Lower lobe of right lung (tissue), 2 donors: ENCODE results near the gene TNS2. TPM values are rescaled to one million over a fixed set of nuclear protein-coding genes. Genes with fewer than 3 reads are reported as not detected.

Experiments
- ATAC-seq, 2 donors: fragments of 200-7000 bp; cut with Tn5 transposase; one replicate each; pipeline ENCODE4 v1.9.1; 2020 to 2022; ENCODE audit warnings: mild to moderate bottlenecking in 2 of 2, moderate library complexity in 2 of 2
- DNase-seq: peaks from one replicate; pipeline ENCODE4 v3.0.0-alpha.2; 2020
- H3K27ac ChIP-seq: fragments of 200-600 bp; one replicate; pipeline ENCODE4 v1.8.0; 2022
- H3K27me3 ChIP-seq: fragments of 200-600 bp; one replicate; pipeline ENCODE4 v1.8.0; 2022; ENCODE audit warnings: low read depth
- H3K36me3 ChIP-seq: fragments of 200-600 bp; one replicate; pipeline ENCODE4 v1.8.0; 2022; ENCODE audit warnings: mild to moderate bottlenecking
- H3K4me1 ChIP-seq: fragments of 200-600 bp; one replicate; pipeline ENCODE4 v1.8.0; 2022
- H3K4me3 ChIP-seq: fragments of 200-600 bp; one replicate; pipeline ENCODE4 v1.8.0; 2022; ENCODE audit warnings: mild to moderate bottlenecking
- H3K9me3 ChIP-seq: fragments of 200-600 bp; one replicate; pipeline ENCODE4 v1.8.0; 2022
- CTCF ChIP-seq: fragments of 200-600 bp; IDR thresholded peaks from one replicate; pipeline ENCODE4 v1.8.0; 2022; ENCODE audit warnings: antibody characterized with exemption, mild to moderate bottlenecking
- intact Hi-C: fragments of 100-400 bp; cut with DNase I; formaldehyde crosslinking; loops from one replicate; pipeline ENCODE4 v1.11.0; 2022
- total RNA-seq: library from RNA; stranded (reverse); fragmentation: NEBNext Ultra II Directional; extraction: Animal tissue kit (Norgen Biotek cat#: 25700); gene quantifications from one replicate; pipeline ENCODE4 v1.2.1, GENCODE V29; 2021
- donor health status: DM: no; HTN: yes; CAD: no; lungs with severe emphysema.

TNS2 gene
- total RNA-seq, 1 donor from 2014 or later: 186 TPM

- no peak for TF ChIP-seq CTCF
- Histone ChIP-seq H3K27ac (peak overlapping the region; percentile 97), H3K9me3 (no peaks in the 10 kb centered on the region), H3K36me3 (peaks cover 29% of the 10 kb centered on the region), H3K4me1 (peaks cover 83% of the 10 kb centered on the region), H3K4me3 (peak overlapping the region; percentile 83), H3K27me3 (no peaks in the 10 kb centered on the region)
- ATAC-seq (no peak), DNase-seq (no peak)
- intact Hi-C loops: no loop called here
Measured at GRCh38 chr12:53050426-53051057, 677 bp downstream of the TNS2 start.

GRCh38 chr12:53051058-53051880 lies 1.4 kb downstream of the TNS2 start:
- no peak for TF ChIP-seq CTCF
- intact Hi-C loops: no loop called here
- Histone ChIP-seq H3K9me3 (no peaks in the 10 kb centered on the region), H3K4me3 (peak overlapping the region; percentile 83), H3K4me1 (peaks cover 81% of the 10 kb centered on the region), H3K27me3 (no peaks in the 10 kb centered on the region), H3K27ac (peak overlapping the region; percentile 97), H3K36me3 (peaks cover 36% of the 10 kb centered on the region)
- ATAC-seq: no peak
- no peak for DNase-seq

- intact Hi-C loops: no loop called here
- H3K9me3 ChIP-seq: no peaks in the 10 kb centered on the region
- ATAC-seq (no peak), DNase-seq (no peak)
- peak overlapping the region; percentile 83 for H3K4me3 ChIP-seq
- H3K27ac ChIP-seq: peak overlapping the region; percentile 97
- H3K27me3 ChIP-seq: no peaks in the 10 kb centered on the region
- peaks cover 78% of the 10 kb centered on the region for H3K4me1 ChIP-seq
- no peak for TF ChIP-seq CTCF
- H3K36me3 ChIP-seq: peaks cover 43% of the 10 kb centered on the region
Measured at GRCh38 chr12:53051881-53052412, 2.1 kb downstream of the TNS2 start.

- Histone ChIP-seq H3K9me3 (no peaks in the 10 kb centered on the region), H3K27ac (peak overlapping the region; percentile 97), H3K4me1 (peaks cover 77% of the 10 kb centered on the region), H3K27me3 (no peaks in the 10 kb centered on the region), H3K36me3 (peaks cover 49% of the 10 kb centered on the region), H3K4me3 (peak overlapping the region; percentile 83)
- DNase-seq (peak; percentile 85), ATAC-seq (peak; percentile 13 to 41)
- intact Hi-C loops: no loop called here
- TF ChIP-seq CTCF: no peak
Measured at GRCh38 chr12:53052419-53053217, 2.8 kb downstream of the TNS2 start.
